ENCODE measurements around the gene ZDHHC19. TPM values are rescaled to one million over a fixed set of nuclear protein-coding genes. Genes with fewer than 3 reads are reported as not detected.
"Not testable (repeated sequence)": the region's sequence is repeated elsewhere in the genome, so short reads cannot be mapped to it uniquely, and the experiment has no call there.

Gene ZDHHC19
- total and polyA plus RNA-seq, 3 experiments from 2014 or later: not detected

DNA sequence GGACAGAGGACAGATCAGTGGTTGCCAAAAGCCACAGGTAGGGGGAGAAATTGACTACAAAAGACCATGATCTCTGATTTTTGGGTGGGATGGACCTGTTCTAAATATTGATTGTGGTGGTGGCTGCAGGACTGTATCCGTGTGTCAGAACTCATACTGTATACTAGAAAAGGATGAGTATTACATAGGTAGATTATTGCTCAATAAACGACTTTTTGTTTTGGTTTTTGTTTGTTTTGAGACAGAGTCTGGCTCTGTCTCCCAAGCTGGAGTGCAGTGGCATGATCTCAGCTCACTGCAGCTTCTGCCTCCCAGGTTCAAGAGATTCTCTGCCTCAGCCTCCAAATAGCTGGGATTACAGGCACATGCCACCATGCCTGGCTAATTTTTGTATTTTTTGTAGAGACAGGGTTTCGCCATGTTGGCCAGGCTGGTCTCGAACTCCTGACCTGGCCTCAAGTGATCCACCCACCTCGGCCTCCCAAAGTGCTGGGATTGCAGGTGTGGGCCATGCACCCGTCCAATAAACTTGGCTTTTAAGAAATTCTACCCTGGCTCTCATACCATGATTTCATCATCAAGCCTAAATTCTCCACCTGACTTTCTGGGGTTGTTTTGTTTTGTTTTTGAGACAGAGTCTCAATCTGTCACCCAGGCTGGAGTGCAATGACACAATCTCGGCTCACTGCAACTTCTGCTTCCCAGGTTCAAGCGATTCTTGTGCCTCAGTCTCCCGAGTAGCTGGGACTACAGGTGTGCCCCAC lies 5.6 kb downstream of the ZDHHC19 start:
- H3K4me3 Mint-ChIP-seq: peak overlapping the region in 3 of 7 donors; percentile 14 to 22 (median 15)
- H3K27me3 ChIP-seq (ENCODE audit: insufficient read depth, low read length, poor library complexity, severe bottlenecking); H3K9me3 Mint-ChIP-seq; H3K4me1 ChIP-seq (ENCODE audit: insufficient read depth, low read length); H3K36me3 Mint-ChIP-seq; H3K27ac ChIP-seq (ENCODE audit: low read depth, low read length); H3K4me3 ChIP-seq (ENCODE audit: low read length); DNase-seq; H3K36me3 ChIP-seq (ENCODE audit: insufficient read depth, low read length); H3K9me3 ChIP-seq (ENCODE audit: low read length): not testable (repeated sequence)
- peaks cover 9 to 19% (median 10%) of the 10 kb centered on the region in 3 donors for H3K4me1 Mint-ChIP-seq
- ChIA-PET POLR2A (interaction anchor here (0.6 kb wide), 1 partner anchor 502 kb away, joined by 4 read pairs; no protein-coding TSS in a partner anchor), CTCF (interaction anchor here (1.2 to 2.2 kb wide), 3 partner anchors 8 to 133 kb away, joined by 5 to 20 read pairs (median 7); no protein-coding TSS in a partner anchor)
- H3K27me3 Mint-ChIP-seq: peaks cover 1 to 11% of the 10 kb centered on the region in 2 donors
- peak overlapping the region in 2 of 8 donors; percentile 2 to 69 for H3K27ac Mint-ChIP-seq

DNA sequence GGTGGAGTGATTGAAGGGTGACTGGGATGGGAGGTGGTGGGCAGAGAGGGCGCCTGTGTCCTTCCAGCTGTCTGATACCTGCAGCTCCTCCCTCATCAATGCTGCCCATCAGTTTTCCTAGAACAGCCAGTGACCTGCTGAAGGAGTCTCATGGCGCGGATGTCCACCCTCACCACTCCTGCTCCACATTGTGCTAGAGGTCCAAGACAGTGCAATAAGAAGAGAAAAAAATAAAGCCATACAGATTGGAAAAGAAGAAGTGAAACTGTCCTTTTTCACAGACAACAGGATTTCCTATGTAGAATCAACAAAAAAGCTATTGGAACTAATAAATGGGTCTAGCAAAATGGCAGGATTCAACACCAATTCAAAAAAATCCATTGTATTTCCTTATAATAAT lies 7.4 kb downstream of the ZDHHC19 start:
- Histone ChIP-seq H3K4me1 (ENCODE audit: insufficient read depth, low read length) (peaks cover 9% of the 10 kb centered on the region), H3K27me3 (ENCODE audit: insufficient read depth, low read length, poor library complexity, severe bottlenecking) (no peaks in the 10 kb centered on the region), H3K9me3 (ENCODE audit: low read length) (no peaks in the 10 kb centered on the region), H3K4me3 (ENCODE audit: low read length) (no peak overlapping the region), H3K36me3 (ENCODE audit: insufficient read depth, low read length) (no peaks in the 10 kb centered on the region), H3K27ac (ENCODE audit: low read depth, low read length) (no peak overlapping the region)
- H3K36me3 Mint-ChIP-seq: no peaks in the 10 kb centered on the region
- no peak overlapping the region for H3K4me3 Mint-ChIP-seq
- H3K27me3 Mint-ChIP-seq: peaks cover 1 to 11% of the 10 kb centered on the region in 2 donors
- no peaks in the 10 kb centered on the region for H3K9me3 Mint-ChIP-seq
- ChIA-PET POLR2A (no interaction called here), CTCF (no interaction called here)
- peaks cover 9 to 19% (median 10%) of the 10 kb centered on the region in 3 donors for H3K4me1 Mint-ChIP-seq
- DNase-seq: no peak
- H3K27ac Mint-ChIP-seq: peak overlapping the region in 1 of 8 donors; percentile 37

DNA sequence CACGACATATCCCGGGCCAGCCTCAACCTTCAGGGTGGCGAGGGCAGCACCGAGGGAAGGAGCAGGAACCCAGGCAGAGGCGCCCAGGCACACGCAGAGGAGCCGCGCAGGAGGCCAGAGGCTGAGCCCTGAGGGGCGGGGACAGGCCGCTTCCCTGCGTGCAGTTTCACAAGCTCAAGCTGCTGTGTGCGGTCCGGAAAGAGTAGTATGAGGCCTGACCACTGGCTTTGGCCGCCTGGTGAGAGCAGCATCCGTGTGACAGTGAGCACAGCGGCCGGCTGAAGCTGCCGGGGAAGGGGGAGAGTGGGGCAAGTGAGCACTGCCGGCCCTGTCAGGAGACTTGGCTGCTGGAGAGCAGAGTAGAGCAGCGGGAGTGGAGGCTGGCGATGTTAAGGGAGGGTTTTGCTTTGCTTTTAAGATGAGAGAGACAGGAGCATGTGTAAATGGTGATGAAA lies 8.7 kb downstream of the ZDHHC19 start:
- CTCF ChIA-PET: interaction anchor here (1.3 kb wide), 1 partner anchor 129 kb away, joined by 5 read pairs; no protein-coding TSS in a partner anchor
- H3K9me3 Mint-ChIP-seq: no peaks in the 10 kb centered on the region
- no peaks in the 10 kb centered on the region for H3K36me3 ChIP-seq (ENCODE audit: insufficient read depth, low read length)

DNA sequence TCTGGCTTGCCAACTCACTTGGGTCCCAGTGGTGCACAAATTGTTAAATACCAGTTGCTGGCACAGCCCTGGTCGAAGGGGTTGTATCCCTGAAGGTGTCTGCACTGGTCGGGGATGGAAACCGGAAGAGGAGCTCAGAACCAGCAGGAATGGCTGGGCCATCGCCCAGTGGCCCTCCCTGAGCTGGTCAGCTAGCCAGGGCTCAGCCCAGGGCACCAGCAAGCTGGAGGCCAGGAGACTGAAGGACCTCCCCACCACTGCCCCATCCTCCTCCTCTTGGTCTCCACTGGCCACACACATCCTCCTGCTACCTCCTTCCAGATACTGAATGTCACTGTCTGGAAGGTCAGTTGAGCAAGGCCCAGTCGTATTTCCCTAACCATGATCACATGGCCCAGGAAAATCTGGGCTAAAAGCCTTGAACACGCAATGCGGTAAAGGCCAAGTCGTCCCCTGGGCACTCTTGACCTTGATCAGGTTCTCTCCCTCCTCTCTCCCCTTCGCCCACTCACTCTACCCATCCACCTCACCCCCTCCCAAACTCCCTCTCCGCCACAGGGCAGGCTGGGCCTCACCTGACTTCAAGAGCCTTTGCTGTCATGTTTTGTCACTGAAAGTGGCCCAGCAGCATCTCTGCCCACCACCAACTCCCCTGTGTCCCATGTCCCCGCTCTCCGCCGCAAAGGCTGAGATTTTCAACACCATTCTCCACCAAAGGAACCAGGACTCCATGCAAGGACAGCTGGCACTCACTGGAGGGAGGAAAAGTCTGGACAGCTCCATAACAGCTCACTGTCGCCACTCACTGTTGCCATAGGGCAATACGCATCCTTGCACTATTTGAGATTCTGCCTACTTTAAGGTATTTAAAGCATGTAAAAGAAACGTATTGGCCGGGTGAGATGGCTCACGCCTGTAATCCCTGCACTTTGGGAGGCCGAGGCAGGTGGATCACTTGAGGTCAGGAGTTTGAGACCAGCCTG lies 12.1 kb downstream of the ZDHHC19 start:
- Histone ChIP-seq H3K27ac (ENCODE audit: low read depth, low read length) (no peak overlapping the region), H3K4me3 (ENCODE audit: low read length) (no peak overlapping the region), H3K36me3 (ENCODE audit: insufficient read depth, low read length) (no peaks in the 10 kb centered on the region), H3K27me3 (ENCODE audit: insufficient read depth, low read length, poor library complexity, severe bottlenecking) (no peaks in the 10 kb centered on the region), H3K4me1 (ENCODE audit: insufficient read depth, low read length) (peaks cover 11% of the 10 kb centered on the region), H3K9me3 (ENCODE audit: low read length) (no peaks in the 10 kb centered on the region)
- ChIA-PET CTCF (interaction anchor here (1.2 to 11.8 kb wide), 4 partner anchors 8 to 349 kb away, joined by 3 to 263 read pairs (median 13); no protein-coding TSS in a partner anchor), POLR2A (no interaction called here)
- H3K36me3 Mint-ChIP-seq: no peaks in the 10 kb centered on the region
- H3K27ac Mint-ChIP-seq: peak overlapping the region in 2 of 8 donors; percentile 5 to 32
- DNase-seq: no peak
- peaks cover 0 to 17% (median 16%) of the 10 kb centered on the region in 3 donors for H3K4me1 Mint-ChIP-seq
- peaks cover 1 to 11% of the 10 kb centered on the region in 2 donors for H3K27me3 Mint-ChIP-seq
- no peak overlapping the region for H3K4me3 Mint-ChIP-seq
- H3K9me3 Mint-ChIP-seq: no peaks in the 10 kb centered on the region

More for the DNA sequence above, 8.7 kb downstream of the ZDHHC19 start:
- Histone ChIP-seq H3K4me3 (ENCODE audit: low read length) (no peak overlapping the region), H3K4me1 (ENCODE audit: insufficient read depth, low read length) (peaks cover 6% of the 10 kb centered on the region), H3K27ac (ENCODE audit: low read depth, low read length) (no peak overlapping the region), H3K27me3 (ENCODE audit: insufficient read depth, low read length, poor library complexity, severe bottlenecking) (no peaks in the 10 kb centered on the region), H3K9me3 (ENCODE audit: low read length) (no peaks in the 10 kb centered on the region)
- Mint-ChIP-seq H3K36me3 (no peaks in the 10 kb centered on the region), H3K27me3 (peaks cover 1 to 11% of the 10 kb centered on the region in 2 donors), H3K4me1 (peaks cover 4 to 11% (median 10%) of the 10 kb centered on the region in 3 donors), H3K4me3 (no peak overlapping the region), H3K27ac (peak overlapping the region in 1 of 8 donors; percentile 68)
- peak in 1 of 5 donors; percentile 36 for DNase-seq
- POLR2A ChIA-PET: no interaction called here

DNA sequence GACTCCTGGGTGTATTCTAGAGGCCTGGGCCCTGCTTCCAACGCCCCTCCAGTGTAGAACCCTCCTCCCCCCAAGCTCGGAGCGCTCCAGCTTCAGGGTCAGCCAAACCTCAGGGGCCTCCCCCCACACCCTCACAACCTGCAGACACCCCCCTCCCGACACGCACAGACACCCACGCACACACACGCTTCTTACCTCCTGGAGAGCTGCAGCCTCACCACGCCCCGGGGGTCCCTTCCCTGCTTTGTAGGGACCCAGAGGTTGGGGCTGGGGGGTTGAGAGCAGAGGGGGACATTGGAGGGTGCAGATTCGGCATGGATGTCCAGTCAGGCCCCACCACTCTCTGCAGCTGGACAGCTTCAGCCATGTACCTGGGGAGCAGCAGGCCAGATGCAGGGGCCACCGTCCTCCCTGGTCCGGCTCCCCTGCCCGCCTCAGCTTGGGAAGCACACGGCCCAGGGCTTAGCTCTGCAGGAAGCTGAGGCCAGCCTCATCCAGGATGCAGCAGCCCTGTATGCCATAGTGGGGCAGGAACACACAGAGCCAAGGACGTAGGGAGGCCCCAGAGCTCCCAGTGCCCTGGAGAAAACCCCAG lies 13.0 kb downstream of the ZDHHC19 start:
- POLR2A ChIA-PET: no interaction called here
- no peak overlapping the region for H3K4me3 ChIP-seq (ENCODE audit: low read length)
- peaks cover 1 to 3% of the 10 kb centered on the region in 2 donors for H3K27me3 Mint-ChIP-seq
- no peaks in the 10 kb centered on the region for H3K36me3 ChIP-seq (ENCODE audit: insufficient read depth, low read length)
- H3K27me3 ChIP-seq (ENCODE audit: insufficient read depth, low read length, poor library complexity, severe bottlenecking): no peaks in the 10 kb centered on the region
- H3K36me3 Mint-ChIP-seq: no peaks in the 10 kb centered on the region
- no peak overlapping the region for H3K27ac Mint-ChIP-seq
- DNase-seq: peak in 1 of 5 donors; percentile 41
- no peaks in the 10 kb centered on the region for H3K9me3 ChIP-seq (ENCODE audit: low read length)
- no peak overlapping the region for H3K4me3 Mint-ChIP-seq
- peaks cover 0 to 22% (median 19%) of the 10 kb centered on the region in 3 donors for H3K4me1 Mint-ChIP-seq
- H3K9me3 Mint-ChIP-seq: no peaks in the 10 kb centered on the region
- CTCF ChIA-PET: interaction anchor here (1.2 to 11.8 kb wide), 5 partner anchors 8 to 127 kb away, joined by 6 to 263 read pairs (median 20); no protein-coding TSS in a partner anchor
- H3K4me1 ChIP-seq (ENCODE audit: insufficient read depth, low read length): peaks cover 13% of the 10 kb centered on the region
- H3K27ac ChIP-seq (ENCODE audit: low read depth, low read length): no peak overlapping the region

DNA sequence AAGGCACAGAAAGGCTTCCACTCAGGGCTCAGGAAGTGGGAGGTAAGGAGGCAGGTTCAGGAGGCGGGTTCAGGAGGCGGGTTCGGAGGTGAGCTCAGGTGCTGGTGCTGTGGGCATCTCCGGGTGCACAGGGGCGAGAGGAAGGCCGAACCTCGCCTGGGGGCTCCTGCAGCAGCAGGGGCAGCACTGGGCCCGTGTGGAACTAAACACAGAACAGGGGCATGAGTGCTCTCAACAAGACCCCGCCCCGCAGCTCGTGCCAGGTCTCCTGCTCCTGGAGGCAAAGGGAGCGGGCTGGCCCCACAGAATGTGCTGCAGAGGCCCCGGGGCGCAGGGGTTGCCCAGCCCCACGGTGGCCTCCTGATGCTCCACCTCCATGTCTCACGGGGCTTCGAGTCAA lies 13.7 kb downstream of the ZDHHC19 start:
- Histone ChIP-seq H3K4me3 (ENCODE audit: low read length) (no peak overlapping the region), H3K27ac (ENCODE audit: low read depth, low read length) (no peak overlapping the region), H3K9me3 (ENCODE audit: low read length) (no peaks in the 10 kb centered on the region), H3K27me3 (ENCODE audit: insufficient read depth, low read length, poor library complexity, severe bottlenecking) (no peaks in the 10 kb centered on the region), H3K4me1 (ENCODE audit: insufficient read depth, low read length) (peaks cover 20% of the 10 kb centered on the region), H3K36me3 (ENCODE audit: insufficient read depth, low read length) (no peaks in the 10 kb centered on the region)
- Mint-ChIP-seq H3K27me3 (peaks cover 0 to under 1% of the 10 kb centered on the region in 2 donors), H3K9me3 (no peaks in the 10 kb centered on the region), H3K4me3 (no peak overlapping the region), H3K36me3 (no peaks in the 10 kb centered on the region), H3K27ac (no peak overlapping the region), H3K4me1 (peaks cover 6 to 29% (median 26%) of the 10 kb centered on the region in 3 donors)
- DNase-seq: peak in 1 of 5 donors; percentile 44
- CTCF ChIA-PET: interaction anchor here (0.8 to 11.8 kb wide), 7 partner anchors 9 to 126 kb away, joined by 3 to 263 read pairs (median 19); no protein-coding TSS in a partner anchor
- POLR2A ChIA-PET: interaction anchor here (0.8 kb wide), 1 partner anchor 124 kb away, joined by 5 read pairs; no protein-coding TSS in a partner anchor

DNA sequence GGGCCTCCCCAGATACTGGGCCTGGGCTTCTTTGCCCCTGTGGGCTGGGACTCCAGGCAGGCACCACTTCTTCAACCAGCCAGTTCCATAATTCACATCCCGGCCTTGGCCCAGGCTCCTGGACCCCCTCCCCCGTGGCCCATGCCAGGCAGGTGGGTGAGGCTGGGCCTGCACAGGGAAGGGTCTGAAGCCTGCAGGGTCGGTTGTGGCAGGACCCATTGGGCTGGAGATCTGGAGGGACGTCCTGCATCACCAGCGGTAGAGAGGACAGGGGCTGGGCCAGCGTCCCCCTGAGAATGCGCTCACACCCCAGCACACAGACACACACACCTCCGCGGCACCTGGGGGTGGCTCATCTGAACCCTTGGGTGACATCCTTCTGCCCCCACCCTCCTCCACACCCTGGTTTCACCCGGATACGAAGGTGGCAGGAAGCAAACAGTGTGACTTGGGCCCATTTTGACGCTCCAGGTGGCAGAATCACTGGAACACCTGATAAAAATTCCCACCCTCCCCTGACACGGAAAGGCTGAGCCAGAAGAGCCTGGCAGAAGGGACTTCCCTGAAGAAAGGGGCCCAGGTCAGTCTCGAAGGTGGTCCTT lies 15.4 kb downstream of the ZDHHC19 start:
- H3K27ac ChIP-seq (ENCODE audit: low read depth, low read length): no peak overlapping the region
- Mint-ChIP-seq H3K4me1 (peaks cover 16 to 36% (median 36%) of the 10 kb centered on the region in 3 donors), H3K9me3 (no peaks in the 10 kb centered on the region), H3K27ac (peak overlapping the region in 3 of 8 donors; percentile 23 to 59 (median 40)), H3K27me3 (peaks cover 0 to under 1% of the 10 kb centered on the region in 2 donors), H3K4me3 (no peak overlapping the region), H3K36me3 (no peaks in the 10 kb centered on the region)
- peak in 1 of 5 donors; percentile 53 for DNase-seq
- no peaks in the 10 kb centered on the region for H3K27me3 ChIP-seq (ENCODE audit: insufficient read depth, low read length, poor library complexity, severe bottlenecking)
- no peaks in the 10 kb centered on the region for H3K36me3 ChIP-seq (ENCODE audit: insufficient read depth, low read length)
- no peak overlapping the region for H3K4me3 ChIP-seq (ENCODE audit: low read length)
- ChIA-PET CTCF (interaction anchor here (0.9 to 11.8 kb wide), 11 partner anchors 8 to 346 kb away, joined by 3 to 263 read pairs (median 16); no protein-coding TSS in a partner anchor), POLR2A (interaction anchor here (0.7 kb wide), 1 partner anchor 122 kb away, joined by 3 read pairs; no protein-coding TSS in a partner anchor)
- no peaks in the 10 kb centered on the region for H3K9me3 ChIP-seq (ENCODE audit: low read length)
- H3K4me1 ChIP-seq (ENCODE audit: insufficient read depth, low read length): peaks cover 26% of the 10 kb centered on the region

Data from CD8-positive, alpha-beta memory T cell (primary cell).